ELR (cell line): ENCODE results near the gene SSB.
"Not testable (repeated sequence)": the region's sequence is repeated elsewhere in the genome, so short reads cannot be mapped to it uniquely, and the experiment has no call there.

ENCODE experiments used
- DNase-seq: peaks from one replicate; pipeline ENCODE4 v3.0.0-alpha.2; 2015; ENCODE audit warnings: low read depth

SSB gene

DNA sequence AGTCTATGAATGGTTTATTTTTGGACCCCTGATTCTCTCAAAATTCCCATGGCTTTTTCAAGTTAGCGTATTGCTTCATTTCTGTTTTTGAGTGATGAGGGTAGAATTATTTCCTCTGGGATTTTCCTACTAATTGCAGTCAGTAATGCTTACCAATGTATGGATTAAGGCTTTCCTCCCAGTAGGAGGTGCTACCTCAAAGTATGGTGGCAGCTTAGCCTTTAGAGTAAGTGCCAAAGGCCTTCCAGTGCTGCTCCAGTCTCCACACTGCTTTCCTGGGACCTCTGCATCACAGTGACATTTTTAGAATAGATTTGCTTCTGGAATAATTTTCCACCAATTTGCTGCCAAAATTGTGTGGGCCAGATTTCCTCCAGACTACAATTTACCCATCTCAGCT is 16.2 kb upstream of the SSB start:
- no peak for DNase-seq

DNA sequence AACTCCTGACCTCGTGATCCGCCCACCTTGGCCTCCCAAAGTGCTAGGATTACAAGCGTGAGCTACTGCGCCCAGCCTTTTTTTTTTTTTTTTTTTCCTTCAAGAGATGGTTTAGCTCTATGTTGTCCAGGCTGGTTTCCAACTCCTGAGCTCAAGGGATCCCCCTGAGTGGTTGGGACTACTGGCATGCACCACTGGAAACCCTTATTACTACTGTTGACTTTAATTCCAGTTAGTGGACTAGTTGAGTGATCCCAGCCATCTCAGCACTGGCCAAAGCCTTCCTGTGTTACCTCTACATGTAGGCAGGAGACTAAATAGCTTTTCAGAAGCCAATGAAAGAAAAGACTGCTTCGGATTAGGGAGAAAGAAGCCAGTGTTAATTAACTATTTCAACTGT is 8.1 kb upstream of the SSB start:
- no peak for DNase-seq

DNA sequence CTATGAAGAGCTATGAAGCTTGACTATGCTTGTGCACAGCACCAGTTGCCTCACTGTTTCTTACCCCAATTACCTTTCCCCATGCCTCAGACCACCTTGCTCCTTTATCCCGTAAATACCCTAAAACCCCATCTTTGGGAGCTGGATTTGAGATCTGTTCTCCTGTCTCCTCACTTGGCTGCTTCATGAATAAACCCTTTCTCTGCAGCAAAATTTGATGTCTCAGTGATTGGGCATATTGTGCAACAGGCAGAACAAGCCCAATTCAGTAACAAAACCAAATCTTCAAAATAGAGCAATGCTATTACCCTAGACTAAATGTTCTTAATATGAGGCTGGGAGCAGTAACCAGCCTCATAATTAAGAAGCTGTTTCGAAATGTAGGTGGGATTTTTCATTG is 3.5 kb upstream of the SSB start:
- no peak for DNase-seq

DNA sequence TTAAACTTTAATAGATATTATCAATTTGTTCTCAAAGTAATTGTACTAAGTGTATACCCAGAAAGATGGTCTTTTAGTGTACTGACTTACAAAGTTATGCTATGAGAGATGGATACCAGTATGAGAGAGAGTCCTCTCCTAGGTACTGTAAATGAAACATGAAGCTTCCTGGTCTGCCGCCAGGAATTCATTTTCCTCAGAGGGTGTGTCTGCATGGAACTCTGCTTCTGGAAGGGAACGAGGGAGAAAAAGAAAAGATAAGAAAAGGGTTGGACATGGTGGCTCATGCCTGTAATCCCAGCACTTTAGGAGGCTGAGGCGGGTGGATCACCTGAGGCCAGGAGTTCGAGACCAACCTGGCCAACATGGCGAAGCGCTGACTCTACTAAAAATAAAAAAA is 2.2 kb upstream of the SSB start:
- DNase-seq, result no peak

DNA sequence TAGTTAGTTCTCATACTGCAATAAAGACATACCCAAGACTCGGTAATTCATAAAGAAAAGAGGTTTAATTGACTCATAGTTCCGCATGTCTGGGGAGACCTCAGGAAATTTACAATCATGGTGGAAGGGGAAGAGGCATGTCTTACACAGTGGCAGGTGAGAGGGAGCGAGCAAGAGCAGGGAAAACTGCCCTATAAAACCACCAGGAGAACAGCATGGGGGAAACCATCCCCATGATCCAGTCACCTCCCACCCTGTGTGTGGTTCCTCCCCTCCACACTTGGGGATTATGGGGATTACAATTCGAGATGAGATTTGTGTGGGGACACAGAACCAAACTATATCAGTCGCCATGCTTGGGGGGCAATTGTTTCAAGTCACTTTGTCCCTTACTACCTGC is 1.1 kb upstream of the SSB start:
- no peak for DNase-seq

DNA sequence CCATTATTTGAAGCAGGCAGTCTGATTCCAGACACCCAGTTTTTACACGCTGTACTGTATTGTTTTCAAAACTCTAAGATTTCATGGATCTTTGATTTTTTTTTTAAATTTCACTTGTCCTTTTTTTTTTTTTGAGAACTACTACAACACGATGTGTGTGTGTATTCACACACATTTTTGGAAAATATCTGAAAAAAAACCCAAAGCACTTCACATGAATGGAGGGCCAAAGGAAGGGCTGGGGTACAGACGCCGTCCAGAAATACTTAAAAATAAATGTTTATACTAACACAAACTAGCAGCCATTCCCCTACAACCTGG is 314 bp upstream of the SSB start:
- no peak for DNase-seq

DNA sequence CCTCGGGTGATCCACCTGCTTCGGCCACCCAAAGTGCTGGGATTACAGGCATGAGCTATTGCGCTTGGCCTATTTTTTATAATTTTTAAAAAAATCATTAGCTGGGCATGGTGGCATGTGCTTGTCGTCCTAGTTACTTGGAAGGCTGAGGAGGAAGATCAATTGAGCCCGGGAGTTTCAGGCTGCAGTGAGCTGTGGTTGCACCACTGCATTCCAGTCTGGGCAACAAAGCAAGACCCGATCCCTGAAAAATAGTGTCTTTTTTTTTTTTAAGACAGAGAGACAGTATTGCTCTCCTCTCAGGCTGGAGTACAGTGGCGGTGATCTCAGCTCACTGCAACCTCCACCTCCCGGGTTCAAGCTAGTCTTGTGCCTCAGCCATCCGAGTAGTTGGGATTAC is 4.8 kb downstream of the SSB start:
- DNase-seq, result no peak

DNA sequence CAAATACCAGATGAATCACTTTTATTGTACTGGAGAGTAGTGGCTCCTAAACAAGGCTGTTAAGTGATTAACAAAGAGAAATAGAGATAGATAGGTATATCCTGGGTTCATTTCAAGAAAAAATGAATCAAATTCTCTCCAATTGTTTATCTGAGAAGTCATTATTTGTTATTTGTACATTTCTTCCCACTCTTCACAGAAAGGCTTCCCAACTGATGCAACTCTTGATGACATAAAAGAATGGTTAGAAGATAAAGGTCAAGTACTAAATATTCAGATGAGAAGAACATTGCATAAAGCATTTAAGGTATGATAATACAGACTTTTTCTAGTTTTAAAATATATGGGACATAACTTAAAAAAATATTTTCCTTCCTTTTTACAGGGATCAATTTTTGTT is 7.9 kb downstream of the SSB start:
- DNase-seq, result no peak

DNA sequence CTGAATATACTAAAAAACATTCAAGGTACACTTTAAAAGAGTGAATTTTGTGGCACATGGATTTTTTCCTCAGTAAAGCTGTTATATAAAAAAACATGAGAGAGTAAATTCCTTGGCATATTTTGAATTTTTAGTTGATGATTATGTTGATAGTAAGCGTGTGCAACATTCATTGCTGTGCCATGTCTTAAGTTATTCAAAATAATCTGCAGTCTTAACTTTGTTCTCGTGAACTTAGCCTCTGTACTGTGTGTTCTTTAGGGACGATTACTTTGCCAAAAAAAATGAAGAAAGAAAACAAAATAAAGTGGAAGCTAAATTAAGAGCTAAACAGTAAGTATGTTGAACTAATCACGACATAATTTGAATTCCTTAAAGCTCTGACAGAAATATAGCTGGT is 9.6 kb downstream of the SSB start:
- DNase-seq, result peak; percentile 28

DNA sequence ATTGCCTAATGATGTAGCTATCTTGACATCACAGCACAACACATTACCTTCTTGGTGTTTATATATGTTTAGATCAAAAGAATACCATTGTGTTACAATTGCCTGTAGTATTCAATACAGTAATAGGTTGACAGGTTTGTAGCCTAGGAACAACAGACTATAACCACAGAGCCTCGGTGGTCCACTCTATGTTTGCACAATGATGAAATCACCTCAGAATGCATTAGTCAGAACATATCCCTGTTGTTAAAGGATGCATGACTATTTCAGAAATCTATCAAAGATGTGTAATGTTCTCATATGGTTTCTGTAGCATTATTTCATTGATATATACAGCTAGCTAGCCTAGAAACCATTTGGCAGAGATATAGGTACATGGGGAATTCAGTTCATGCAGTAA is 17.2 kb downstream of the SSB start:
- peak; percentile 85 for DNase-seq

DNA sequence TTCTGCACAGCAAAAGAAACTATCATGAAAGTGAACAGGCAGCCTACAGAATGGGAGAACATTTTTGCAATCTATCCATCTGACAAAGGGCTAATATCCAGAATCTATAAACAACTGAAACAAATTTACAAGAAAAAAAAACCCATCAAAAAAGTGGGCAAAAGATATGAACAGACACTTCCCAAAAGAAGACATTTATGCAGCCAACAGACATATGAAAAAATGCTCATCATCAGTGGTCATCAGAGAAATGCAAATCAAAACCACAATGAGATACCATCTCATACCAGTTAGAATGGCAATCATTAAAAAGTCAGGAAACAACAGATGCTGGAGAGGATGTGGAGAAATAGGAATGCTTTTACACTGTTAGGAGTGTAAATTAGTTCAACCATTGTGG is 18.3 kb downstream of the SSB start:
- DNase-seq, result not testable (repeated sequence)

DNA sequence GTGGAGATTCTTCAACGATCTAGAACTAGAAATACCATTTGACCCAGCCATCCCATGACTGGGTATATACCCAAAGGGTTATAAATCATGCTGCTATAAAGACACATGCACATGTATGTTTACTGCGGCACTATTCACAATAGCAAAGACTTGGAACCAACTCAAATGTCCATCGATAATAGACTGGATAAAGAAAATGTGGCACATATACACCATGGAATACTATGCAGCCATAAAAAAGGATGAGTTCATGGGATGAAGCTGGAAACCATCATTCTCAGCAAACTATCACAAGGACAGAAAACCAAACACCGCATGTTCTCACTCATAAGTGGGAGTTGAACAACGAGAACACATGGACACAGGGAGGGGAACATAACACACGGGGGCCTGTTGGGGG is 18.7 kb downstream of the SSB start:
- DNase-seq, result not testable (repeated sequence)

DNA sequence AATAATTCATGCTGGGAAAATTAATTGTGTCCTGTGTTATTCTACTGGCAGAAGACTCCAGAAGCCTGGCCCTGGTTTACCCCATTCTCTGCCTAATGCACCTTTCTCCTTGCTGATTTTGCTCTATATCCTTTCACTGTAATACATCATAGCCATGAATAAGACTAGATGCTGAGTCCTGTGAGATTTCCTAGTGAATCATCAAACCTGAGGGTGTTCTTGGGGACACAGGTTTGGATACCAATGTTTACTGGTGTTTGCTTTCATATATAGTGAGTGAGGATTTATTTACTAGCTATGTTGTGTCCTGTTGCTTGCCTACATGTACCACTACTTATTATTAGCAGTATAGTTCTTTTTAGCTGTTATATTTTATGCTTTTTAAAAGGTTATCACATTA is 19.6 kb downstream of the SSB start:
- peak; percentile 37 for DNase-seq

DNA sequence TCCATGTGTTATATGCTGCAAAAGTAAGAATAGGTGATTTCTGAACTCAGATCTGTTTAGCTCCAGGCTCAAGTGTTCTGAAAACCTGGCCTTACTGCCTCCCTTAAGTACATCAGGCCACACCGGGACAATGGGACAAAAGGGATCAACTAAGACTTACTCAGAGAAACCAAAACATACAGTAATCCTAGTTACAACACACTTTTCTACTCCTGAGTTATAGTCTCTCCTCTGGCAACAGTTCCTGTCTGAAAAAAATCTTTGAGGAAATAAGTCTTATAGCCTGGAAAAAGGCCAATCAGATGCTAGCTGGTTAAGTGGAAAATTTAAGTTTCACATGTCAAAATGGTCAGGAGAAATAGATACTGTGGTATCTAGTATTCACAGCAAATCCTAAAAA is 20.4 kb downstream of the SSB start:
- DNase-seq, result no peak

DNA sequence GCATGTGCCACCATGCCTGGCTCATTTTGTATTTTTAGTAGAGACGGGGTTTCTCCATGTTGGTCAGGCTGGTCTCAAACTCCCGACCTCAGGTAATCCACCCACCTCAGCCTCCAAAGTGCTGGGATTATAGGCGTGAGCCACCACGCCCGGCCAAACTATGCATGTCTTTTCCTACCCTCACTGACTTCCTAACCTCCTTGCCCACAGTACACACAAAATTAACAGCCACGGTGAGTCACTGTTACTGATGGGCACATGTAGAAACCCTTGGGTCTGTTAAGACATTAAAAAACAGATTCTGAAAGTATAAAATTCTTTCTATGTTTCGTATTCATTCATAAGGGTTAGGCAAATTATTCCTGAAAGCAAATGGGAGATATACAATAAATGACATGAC is 21.4 kb downstream of the SSB start:
- DNase-seq, result peak; percentile 66

DNA sequence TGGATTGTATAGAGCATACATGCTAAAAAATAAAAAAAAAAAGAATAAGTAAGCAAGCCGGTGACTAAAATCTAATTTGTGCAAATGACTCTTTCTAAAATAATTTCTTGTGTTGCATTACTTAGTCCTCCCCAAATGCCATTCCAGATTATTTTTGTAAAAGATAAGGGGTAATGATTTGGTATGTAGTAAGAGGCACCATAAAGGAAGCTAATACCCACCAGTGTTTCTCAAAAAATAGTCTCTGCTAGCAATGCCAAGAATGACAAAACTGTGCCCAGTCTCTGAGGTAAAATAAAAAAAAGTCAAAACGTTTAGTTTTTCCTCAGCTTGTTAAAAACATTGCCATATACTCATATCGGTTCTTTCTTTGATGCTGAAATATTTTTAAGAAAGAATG is 23.4 kb downstream of the SSB start:
- DNase-seq, result no peak

DNA sequence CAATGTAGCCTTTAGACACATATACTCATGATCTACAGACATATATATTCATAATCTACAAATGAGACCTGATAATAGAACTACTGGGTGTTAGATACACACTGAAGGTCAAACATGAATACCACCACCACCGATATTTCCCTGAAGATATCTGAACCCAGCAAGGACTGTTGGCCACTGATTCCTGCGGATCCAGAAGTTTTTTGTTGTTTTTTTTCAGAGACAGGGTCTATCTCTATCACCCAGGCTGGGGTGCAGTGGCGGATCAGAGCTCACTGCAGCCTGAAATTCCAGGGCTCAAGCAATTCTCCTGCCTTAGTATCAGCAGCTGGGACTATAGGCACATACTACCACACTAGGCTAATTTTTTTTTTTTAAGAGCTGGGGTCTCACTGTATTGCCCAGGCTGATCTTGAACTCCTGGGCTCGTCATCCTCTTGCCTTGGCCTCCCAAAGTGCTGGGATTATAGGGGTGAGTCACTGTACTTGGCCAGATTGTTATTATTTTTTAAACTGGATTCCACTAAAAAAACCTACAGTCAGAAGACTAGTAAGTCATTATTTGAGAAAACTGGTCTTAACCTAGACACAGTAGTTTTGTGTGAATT is 24.2 kb downstream of the SSB start:
- no peak for DNase-seq

DNA sequence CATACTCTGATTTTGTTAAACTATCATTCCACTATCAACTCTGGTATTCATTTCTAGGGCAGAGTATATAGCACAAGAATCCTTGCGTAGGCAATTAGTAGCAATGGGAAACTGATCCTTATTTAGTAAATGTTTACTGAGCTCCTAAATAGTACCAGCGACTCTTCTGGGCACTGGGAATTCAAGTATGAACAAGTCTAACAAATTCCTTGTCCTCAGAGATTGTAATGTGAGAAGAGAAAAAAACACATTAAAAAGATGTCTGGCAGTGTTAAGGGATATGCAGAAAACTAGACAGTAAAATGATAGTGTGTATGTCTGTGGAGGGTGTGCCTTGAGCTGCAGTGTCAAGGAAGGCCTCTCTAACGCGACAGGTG is 25.3 kb downstream of the SSB start:
- no peak for DNase-seq

DNA sequence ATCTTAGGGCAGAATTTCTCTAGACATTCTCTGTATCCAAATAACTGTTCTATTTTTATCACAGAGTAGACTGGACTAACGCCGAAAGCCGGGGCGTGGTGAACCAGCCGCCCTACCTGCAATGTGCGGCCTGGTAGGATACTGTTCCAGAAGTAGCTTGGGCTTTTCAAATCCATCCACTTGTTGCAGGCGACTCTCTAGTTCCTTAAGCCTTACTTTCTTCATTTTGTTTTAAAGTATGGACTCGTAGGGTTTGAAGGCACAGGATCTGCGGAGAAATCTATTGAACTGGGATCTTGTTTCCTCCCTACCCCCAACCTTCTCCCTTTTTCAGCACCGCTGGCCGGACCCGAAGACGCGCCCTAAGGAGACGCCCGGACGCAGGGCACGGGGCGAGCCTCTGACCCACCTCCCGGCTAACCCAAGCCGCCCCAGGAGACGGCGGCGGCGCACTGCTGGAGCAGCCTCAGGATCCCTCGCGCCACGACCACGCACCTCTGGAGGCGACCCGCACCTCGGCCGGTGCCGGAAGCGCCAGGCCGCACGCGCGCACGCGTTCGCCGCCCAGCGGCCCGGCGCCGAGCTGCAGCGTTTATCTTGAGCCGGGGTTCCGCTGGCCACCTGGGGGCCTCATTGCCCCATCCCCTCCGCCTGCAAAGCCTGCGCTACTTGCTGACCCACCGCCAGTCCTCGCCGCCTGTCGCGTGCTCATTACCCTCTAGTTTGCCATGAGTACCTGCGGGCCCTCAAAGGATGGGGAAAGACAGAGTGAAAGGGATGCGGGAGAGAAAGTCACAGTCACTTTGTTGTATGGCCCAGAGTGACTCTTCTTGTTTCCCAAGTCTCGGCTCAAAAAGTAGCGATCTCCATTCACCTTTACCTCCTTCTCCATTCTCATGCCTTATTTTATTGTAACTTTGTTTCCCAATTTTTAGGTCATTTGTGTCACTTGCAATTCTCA is 26.0 kb downstream of the SSB start, which contains the start of gene METTL5:
Gene METTL5, minus strand, starts transcription at position 533 of the 961 bp plus-strand sequence. Its CDS starts 308 bp downstream, at position 225.
- DNase-seq, result peak; percentile 85

DNA sequence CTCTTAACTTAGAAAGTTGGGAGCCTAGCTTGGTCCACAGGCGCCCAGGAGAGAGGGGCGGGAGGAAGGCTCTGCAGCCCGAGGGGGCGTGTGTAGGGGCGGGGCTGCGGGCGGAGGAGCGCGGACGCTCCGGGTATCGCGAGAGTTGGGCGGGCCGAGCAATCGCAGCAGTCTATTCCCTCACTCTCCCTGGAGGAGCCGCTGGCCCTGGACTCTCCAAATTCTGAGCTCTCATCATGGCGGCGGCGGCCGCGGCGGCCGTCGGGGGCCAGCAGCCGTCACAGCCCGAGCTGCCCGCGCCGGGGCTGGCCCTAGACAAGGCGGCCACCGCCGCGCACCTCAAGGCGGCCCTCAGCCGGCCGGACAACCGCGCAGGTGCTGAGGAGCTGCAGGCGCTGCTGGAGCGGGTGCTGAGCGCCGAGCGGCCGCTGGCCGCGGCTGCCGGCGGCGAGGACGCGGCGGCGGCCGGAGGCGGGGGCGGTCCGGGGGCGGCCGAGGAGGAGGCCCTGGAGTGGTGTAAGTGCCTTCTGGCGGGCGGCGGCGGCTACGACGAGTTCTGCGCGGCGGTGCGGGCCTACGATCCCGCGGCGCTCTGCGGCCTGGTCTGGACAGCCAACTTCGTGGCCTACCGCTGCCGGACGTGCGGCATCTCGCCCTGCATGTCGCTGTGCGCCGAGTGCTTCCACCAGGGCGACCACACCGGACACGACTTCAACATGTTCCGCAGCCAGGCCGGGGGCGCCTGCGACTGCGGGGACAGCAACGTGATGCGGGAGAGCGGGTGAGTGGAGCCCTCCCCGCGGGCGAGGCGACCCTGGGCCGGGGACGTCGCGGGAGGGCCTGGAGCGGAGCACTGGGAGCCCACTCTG is 28.8 kb downstream of the SSB start, which contains the start of gene UBR3:
Gene UBR3, plus strand, starts transcription at position 183 of the 869 bp plus-strand sequence. Its CDS starts 54 bp downstream, at position 237.
- DNase-seq, result peak; percentile 94

DNA sequence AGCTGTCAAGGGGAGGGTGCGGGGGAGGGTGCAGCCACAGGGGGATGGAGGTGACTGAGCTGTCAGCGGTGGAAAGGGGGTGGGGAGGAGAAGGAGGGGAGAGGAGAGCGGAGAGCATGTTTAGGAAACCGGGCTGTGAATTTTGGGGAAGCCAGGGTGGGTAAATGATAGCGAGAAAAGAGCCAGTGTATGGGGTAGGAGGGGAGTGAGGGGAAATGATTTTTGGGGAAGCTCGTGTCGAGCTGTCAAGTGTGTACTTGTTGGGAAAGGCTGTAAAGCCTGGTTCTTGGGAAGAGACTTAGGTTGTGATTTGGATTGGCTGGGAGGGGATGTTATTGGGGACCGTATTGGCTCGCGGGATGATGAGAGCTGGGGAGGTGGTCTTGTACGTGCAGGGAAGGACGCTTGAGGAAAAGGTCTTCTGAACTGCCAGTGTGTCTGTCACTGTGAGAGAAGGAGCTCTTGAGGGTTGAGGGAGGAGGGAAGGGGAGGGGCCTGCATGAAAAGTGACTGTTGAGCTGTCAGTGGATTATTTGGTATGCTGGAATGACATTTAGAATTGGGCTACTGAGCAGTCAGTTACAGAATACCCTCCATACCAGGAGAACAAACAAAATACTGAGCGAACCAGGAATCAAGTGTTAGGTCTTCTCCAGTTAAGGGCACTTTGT is 29.6 kb downstream of the SSB start:
- peak; percentile 58 for DNase-seq

DNA sequence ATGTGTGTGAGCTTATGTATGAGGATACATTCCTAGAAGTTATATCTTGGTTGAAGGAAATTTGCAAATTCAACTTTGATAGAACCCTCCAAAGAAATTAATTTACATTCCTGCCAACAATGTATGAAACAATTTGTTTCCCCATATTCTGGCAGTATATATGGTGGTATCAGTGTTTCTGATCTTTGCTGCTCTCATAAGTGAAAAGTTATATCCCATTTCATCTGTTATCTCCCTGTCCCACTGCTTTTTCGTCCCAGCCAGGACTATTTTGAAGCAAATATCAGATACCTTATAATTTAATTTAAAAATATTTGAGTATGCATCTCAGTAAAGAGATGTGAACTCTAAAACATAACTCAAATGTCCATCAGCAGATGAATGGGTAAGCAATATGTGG is 35.7 kb downstream of the SSB start:
- DNase-seq, result no peak
